NCI-H774 (cell line): ENCODE measurements around the gene KRTAP4-9.
"Not testable (repeated sequence)": the region's sequence is repeated elsewhere in the genome, so short reads cannot be mapped to it uniquely, and the experiment has no call there.

Source experiments
- DNase-seq: peaks from one replicate; lab custom pipeline; 2025; lab: John Stamatoyannopoulos, UW

KRTAP4-9 gene

GRCh38 chr17:41131979-41132378 lies 26.8 kb downstream of the KRTAP4-9 start:
- DNase-seq: no peak

DNA sequence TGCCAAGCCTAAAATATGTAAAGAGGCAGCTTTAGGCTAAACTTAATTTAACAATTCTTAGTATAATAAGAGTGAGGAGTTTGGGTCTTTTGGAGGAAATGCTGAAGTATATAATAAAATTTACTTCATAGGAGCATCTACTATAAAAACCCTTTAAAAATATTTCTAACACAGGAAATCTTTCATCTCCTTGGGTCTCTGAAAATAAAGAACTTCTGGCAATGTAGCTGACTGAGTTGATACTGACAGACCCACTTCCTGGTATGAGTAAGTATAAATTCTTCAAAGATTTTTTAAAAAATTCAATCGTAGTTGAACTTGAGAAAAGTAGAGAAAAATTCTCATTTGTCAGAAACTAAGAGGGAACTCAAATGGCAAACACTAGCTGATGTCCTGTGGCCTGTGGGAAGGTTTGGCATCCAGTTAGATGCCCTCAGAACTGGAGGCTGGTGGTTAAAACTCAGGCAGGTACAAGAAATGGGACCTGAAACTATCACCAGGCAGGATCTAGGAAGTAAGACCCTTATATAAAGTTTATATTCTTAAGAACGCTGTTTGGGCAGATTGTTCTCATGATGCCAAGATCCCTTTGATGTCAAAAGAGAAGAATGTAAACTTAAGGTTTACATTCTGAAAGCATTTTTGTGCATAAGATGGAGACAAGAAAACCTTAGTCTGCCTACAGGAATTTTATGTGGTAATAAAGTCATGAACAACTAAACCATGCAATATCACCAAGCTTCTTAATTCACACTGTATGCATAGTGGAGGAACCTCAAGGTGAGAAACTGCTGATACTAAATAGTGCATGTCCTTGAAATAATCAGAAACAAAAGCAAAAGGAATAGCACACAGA lies 28.9 kb downstream of the KRTAP4-9 start:
- no peak for DNase-seq

GRCh38 chr17:41139865-41140264 lies 34.7 kb downstream of the KRTAP4-9 start:
- not testable (repeated sequence) for DNase-seq

DNA sequence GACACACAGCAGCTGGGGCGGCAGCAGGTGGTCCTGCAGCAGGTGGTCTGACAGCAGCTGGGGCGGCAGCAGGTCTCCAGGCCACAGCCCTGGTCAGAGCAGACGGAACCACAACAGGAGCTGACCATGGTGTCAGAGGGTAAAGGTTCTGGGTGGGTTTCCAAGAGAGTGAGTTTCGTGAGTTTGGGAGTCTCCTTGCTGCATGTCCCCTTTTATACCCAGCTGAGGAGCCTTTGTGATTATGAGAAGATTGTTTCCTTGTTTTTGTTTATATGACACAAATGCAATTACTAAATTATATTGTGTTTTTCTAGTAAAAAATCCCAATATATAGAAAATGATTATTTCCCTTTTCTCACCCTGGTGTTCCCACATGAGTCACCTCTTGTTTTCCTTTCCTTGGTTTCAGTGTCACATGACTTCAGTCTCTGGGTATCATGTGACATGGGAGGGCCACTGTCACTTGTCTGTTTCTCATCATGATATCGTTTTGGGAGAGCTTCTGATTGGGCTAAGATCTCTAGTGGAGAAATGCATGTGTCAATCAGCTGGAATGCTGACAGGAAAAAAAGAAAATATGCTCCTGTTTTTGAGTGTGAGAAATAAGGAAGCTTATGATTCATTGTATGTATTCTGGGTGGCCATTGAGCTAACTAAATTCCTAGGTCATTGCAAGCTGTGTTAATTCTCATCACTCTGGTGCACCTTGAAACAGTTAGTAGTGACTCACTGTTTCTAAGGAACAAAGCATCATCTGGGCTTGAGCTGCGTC lies 35.4 kb downstream of the KRTAP4-9 start, which contains the start of gene KRTAP4-6:
KRTAP4-6 (minus strand) TSS at position 185 of the 772 bp plus-strand sequence; CDS start at position 128, 57 bp downstream.
- DNase-seq: no peak

DNA sequence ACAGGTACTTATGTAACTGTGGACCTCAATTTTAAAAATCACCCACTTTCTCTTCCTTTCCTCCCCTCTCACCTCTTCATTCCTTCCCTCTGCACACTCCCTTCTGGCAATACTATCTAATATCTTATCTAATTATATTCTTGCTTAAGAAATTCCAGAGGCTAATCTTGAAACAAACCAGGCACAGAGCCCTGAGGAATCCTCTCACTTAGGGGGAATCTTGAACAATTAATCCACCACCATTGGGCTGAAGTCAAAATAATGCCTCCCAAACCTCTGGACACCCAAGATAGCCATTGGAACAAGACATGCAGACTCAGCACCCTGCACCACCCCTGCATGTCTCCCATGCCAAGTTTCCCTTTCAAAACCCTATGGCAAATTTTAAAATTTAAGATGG lies 36.2 kb downstream of the KRTAP4-9 start:
- no peak for DNase-seq

DNA sequence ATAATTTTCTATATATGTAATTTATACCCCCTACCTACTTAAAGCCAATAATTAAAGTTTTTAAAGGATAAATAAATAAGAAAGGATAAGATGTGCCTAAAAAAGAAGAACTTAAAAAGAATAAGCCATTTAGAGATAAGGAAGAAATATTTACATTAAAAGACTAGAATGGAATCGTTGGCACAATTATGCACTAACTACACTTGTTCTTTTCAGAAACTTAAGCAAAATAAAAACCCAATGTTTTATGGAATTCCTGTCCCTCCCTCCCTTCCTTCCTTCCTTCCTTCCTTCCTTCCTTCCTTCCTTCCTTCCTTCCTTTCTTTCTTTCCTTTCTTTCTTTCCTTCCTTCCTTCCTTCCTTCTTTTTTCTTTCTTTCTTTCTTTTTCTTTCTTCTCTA lies 39.7 kb downstream of the KRTAP4-9 start:
- DNase-seq: no peak

GRCh38 chr17:41145261-41145660 lies 40.1 kb downstream of the KRTAP4-9 start:
- DNase-seq: no peak

DNA sequence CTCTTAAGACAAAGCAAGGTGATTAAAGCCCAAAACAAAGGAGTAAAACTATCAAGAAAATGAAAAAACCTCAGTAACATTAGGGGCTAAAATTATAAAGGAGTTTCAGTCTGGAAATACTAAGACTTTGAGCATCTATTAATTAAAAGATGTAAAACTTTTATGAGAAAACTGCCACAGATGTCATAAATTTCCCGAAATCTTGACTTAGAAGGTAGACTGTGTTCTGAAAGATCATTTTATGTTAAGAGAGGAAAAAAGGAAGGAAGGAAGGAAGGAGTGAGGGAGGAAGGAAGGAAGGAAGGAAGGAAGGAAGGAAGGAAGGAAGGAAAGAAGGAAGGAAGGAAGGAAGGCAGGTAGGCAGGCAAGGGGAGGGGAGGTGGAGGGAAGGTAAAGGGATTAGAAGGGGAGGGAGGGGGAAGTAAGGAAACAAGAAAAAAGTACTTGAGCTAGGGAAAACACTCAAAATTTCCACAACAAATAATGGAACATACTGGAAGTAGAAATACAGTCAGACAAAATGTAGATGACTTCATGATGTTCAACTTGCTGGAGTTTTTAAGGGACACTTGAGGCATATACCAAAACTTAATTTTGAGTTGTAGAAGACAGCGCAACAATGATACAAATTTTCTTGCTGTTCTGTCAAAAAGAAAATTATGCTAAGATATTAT lies 42.5 kb downstream of the KRTAP4-9 start:
- no peak for DNase-seq

DNA sequence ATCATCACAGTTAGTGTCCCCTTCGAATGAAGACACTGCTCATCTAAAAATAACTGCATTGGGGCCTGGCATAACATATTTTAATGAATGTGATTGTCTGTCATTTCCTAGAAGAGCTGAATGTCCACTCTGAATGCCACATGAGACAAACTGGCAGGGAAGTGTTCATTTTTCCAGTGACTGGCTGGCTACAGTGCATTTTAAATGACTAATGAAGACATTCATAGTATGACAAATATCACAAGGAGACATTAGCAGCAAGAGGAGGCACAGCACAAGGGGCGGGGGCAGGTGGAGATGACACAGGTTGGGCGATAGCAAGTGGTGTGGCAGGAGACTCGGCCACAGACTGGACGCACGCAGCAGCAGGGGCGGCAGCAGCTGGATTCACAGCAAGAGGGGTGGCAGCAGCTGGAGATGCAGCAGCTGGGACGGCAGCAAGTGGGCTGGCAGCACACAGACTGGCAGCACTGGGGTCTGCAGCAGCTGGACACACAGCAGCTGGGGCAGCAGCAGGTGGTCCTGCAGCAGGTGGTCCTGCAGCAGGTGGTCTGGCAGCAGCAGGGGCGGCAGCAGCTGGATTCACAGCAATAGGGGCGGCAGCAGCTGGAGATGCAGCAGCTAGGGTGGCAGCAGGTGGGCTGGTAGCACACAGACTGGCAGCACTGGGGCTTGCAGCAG lies 43.9 kb downstream of the KRTAP4-9 start:
- DNase-seq: not testable (repeated sequence)

GRCh38 chr17:41149652-41149985 lies 44.4 kb downstream of the KRTAP4-9 start, which contains the start of gene KRTAP4-5:
Gene KRTAP4-5 (minus strand): TSS chr17:41149825. CDS start chr17:41149767, 58 bp downstream.
- DNase-seq: no peak

GRCh38 chr17:41150026-41150425 lies 44.8 kb downstream of the KRTAP4-9 start:
- DNase-seq: no peak

DNA sequence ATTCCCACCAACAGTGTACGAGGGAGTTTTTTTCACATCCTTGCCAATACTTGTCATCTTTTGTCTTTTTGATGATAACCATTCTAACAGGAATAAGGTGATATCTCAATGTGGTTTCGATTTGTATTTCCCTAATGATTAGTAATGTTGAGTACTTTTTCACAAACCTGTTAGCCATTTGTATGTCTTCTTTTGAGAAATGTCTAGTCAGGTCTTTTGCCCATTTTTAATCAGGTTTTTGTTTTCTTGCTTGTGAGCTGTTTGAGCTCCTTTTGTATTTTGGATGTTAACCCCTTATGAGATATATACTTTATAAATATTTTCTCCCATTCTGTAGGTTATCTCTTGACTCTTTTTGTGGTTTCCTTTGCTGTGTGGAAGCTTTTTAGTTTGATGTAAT lies 46.3 kb downstream of the KRTAP4-9 start:
- DNase-seq: no peak

- no peak for DNase-seq
Measured at GRCh38 chr17:41153856-41154255, 48.7 kb downstream of the KRTAP4-9 start.
